T-helper 2 cell treated with Interferon-gamma antibody and Interleukin-4, amounts not matched to agents 5 μg/mL and 100 μg/mL, for 36 hours (primary cell): ENCODE measurements around the gene SKIC8.
A peak's percentile ranks its signal among the peaks of the same experiment; 100 is the strongest.

Experiments
- DNase-seq: peaks from one replicate; pipeline ENCODE4 v3.0.0; 2021; ENCODE audit warnings: low spot score
- H3K27ac Mint-ChIP-seq: one replicate; pipeline ENCODE4 v1.8.0; 2021; ENCODE audit warnings: mild to moderate bottlenecking, mixed read lengths
- H3K27me3 Mint-ChIP-seq: one replicate; pipeline ENCODE4 v1.8.0; 2021; ENCODE audit warnings: low read depth, mixed read lengths
- H3K36me3 Mint-ChIP-seq: one replicate; pipeline ENCODE4 v1.8.0; 2021; ENCODE audit warnings: low read depth, mixed read lengths
- H3K4me1 Mint-ChIP-seq: one replicate; pipeline ENCODE4 v1.8.0; 2021; ENCODE audit warnings: low read depth, mixed read lengths
- H3K4me3 Mint-ChIP-seq: one replicate; pipeline ENCODE4 v1.8.0; 2022; ENCODE audit warnings: mild to moderate bottlenecking, moderate library complexity, mixed read lengths
- H3K9me3 Mint-ChIP-seq: one replicate; pipeline ENCODE4 v1.8.0; 2021; ENCODE audit warnings: mixed read lengths

The SKIC8 gene

GRCh38 chr15:78314181-78314581, 14.8 kb upstream of the SKIC8 start:
- no peak overlapping the region for H3K27ac Mint-ChIP-seq
- H3K27me3 Mint-ChIP-seq: no peaks in the 10 kb centered on the region
- H3K9me3 Mint-ChIP-seq: no peaks in the 10 kb centered on the region
- no peak overlapping the region for H3K4me3 Mint-ChIP-seq
- H3K4me1 Mint-ChIP-seq: no peaks in the 10 kb centered on the region
- no peaks in the 10 kb centered on the region for H3K36me3 Mint-ChIP-seq
- DNase-seq: no peak

GRCh38 chr15:78313383-78313782, 14.0 kb upstream of the SKIC8 start:
- H3K36me3 Mint-ChIP-seq: no peaks in the 10 kb centered on the region
- H3K27ac Mint-ChIP-seq: no peak overlapping the region
- no peaks in the 10 kb centered on the region for H3K27me3 Mint-ChIP-seq
- H3K4me1 Mint-ChIP-seq: no peaks in the 10 kb centered on the region
- no peaks in the 10 kb centered on the region for H3K9me3 Mint-ChIP-seq
- no peak overlapping the region for H3K4me3 Mint-ChIP-seq
- no peak for DNase-seq

GRCh38 chr15:78312957-78313356, 13.5 kb upstream of the SKIC8 start:
- Mint-ChIP-seq H3K4me3 (no peak overlapping the region), H3K27me3 (peaks cover 2% of the 10 kb centered on the region), H3K9me3 (no peaks in the 10 kb centered on the region), H3K27ac (no peak overlapping the region), H3K36me3 (no peaks in the 10 kb centered on the region), H3K4me1 (peaks cover 2% of the 10 kb centered on the region)
- no peak for DNase-seq

- no peak for DNase-seq
- Mint-ChIP-seq H3K4me3 (no peak overlapping the region), H3K27me3 (peaks cover 3% of the 10 kb centered on the region), H3K36me3 (no peaks in the 10 kb centered on the region), H3K27ac (no peak overlapping the region), H3K9me3 (no peaks in the 10 kb centered on the region), H3K4me1 (peaks cover 3% of the 10 kb centered on the region)
These were observed 13.1 kb upstream of the SKIC8 start for GRCh38 chr15:78312536-78312935.

- Mint-ChIP-seq H3K27ac (no peak overlapping the region), H3K9me3 (no peaks in the 10 kb centered on the region), H3K4me1 (peaks cover 3% of the 10 kb centered on the region), H3K36me3 (no peaks in the 10 kb centered on the region), H3K27me3 (peaks cover 6% of the 10 kb centered on the region), H3K4me3 (no peak overlapping the region)
- DNase-seq: no peak
These were observed 11.9 kb upstream of the SKIC8 start for GRCh38 chr15:78311292-78311691.

GRCh38 chr15:78308422-78309032, 9.1 kb upstream of the SKIC8 start:
- Mint-ChIP-seq H3K4me1 (peaks cover 5% of the 10 kb centered on the region), H3K36me3 (no peaks in the 10 kb centered on the region), H3K27ac (no peak overlapping the region), H3K27me3 (peaks cover 10% of the 10 kb centered on the region), H3K4me3 (no peak overlapping the region), H3K9me3 (no peaks in the 10 kb centered on the region)
- DNase-seq: peak; percentile 31

- no peak overlapping the region for H3K27ac Mint-ChIP-seq
- H3K36me3 Mint-ChIP-seq: no peaks in the 10 kb centered on the region
- no peak overlapping the region for H3K4me3 Mint-ChIP-seq
These were observed 8.6 kb upstream of the SKIC8 start for GRCh38 chr15:78307976-78308375.

GRCh38 chr15:78306176-78306774, 6.9 kb upstream of the SKIC8 start:
- no peak overlapping the region for H3K27ac Mint-ChIP-seq
- H3K4me1 Mint-ChIP-seq: peaks cover 12% of the 10 kb centered on the region
- H3K27me3 Mint-ChIP-seq: peaks cover 10% of the 10 kb centered on the region
- no peak for DNase-seq
- no peak overlapping the region for H3K4me3 Mint-ChIP-seq
- no peaks in the 10 kb centered on the region for H3K36me3 Mint-ChIP-seq
- no peaks in the 10 kb centered on the region for H3K9me3 Mint-ChIP-seq

More at GRCh38 chr15:78307976-78308375, 8.6 kb upstream of the SKIC8 start:
- no peaks in the 10 kb centered on the region for H3K9me3 Mint-ChIP-seq
- peaks cover 10% of the 10 kb centered on the region for H3K27me3 Mint-ChIP-seq
- no peak for DNase-seq
- peaks cover 5% of the 10 kb centered on the region for H3K4me1 Mint-ChIP-seq

- Mint-ChIP-seq H3K36me3 (no peaks in the 10 kb centered on the region), H3K27me3 (peaks cover 10% of the 10 kb centered on the region), H3K9me3 (no peaks in the 10 kb centered on the region), H3K27ac (no peak overlapping the region), H3K4me1 (peaks cover 17% of the 10 kb centered on the region), H3K4me3 (no peak overlapping the region)
- no peak for DNase-seq
These were observed 5.0 kb upstream of the SKIC8 start for GRCh38 chr15:78304216-78305066.

- Mint-ChIP-seq H3K27ac (no peak overlapping the region), H3K27me3 (peaks cover 7% of the 10 kb centered on the region), H3K36me3 (no peaks in the 10 kb centered on the region), H3K4me3 (no peak overlapping the region), H3K4me1 (peaks cover 27% of the 10 kb centered on the region), H3K9me3 (no peaks in the 10 kb centered on the region)
- no peak for DNase-seq
These were observed 3.3 kb upstream of the SKIC8 start for GRCh38 chr15:78302579-78303312.

GRCh38 chr15:78301828-78302227, 2.4 kb upstream of the SKIC8 start:
- Mint-ChIP-seq H3K4me3 (no peak overlapping the region), H3K4me1 (peaks cover 27% of the 10 kb centered on the region), H3K9me3 (no peaks in the 10 kb centered on the region), H3K36me3 (no peaks in the 10 kb centered on the region), H3K27ac (no peak overlapping the region), H3K27me3 (peaks cover 7% of the 10 kb centered on the region)
- DNase-seq: no peak

- DNase-seq: no peak
- H3K36me3 Mint-ChIP-seq: no peaks in the 10 kb centered on the region
- no peaks in the 10 kb centered on the region for H3K9me3 Mint-ChIP-seq
- no peak overlapping the region for H3K4me3 Mint-ChIP-seq
- H3K27ac Mint-ChIP-seq: no peak overlapping the region
- H3K4me1 Mint-ChIP-seq: peaks cover 27% of the 10 kb centered on the region
- peaks cover 4% of the 10 kb centered on the region for H3K27me3 Mint-ChIP-seq
These were observed 1.9 kb upstream of the SKIC8 start for GRCh38 chr15:78301326-78301725.

GRCh38 chr15:78292219-78292618, 7.2 kb downstream of the SKIC8 start:
- Mint-ChIP-seq H3K27me3 (no peaks in the 10 kb centered on the region), H3K4me1 (no peaks in the 10 kb centered on the region), H3K36me3 (peaks cover 17% of the 10 kb centered on the region), H3K4me3 (no peak overlapping the region), H3K9me3 (no peaks in the 10 kb centered on the region), H3K27ac (no peak overlapping the region)
- DNase-seq: no peak

- H3K4me3 Mint-ChIP-seq: no peak overlapping the region
- H3K27me3 Mint-ChIP-seq: no peaks in the 10 kb centered on the region
- no peak for DNase-seq
- no peaks in the 10 kb centered on the region for H3K9me3 Mint-ChIP-seq
- H3K4me1 Mint-ChIP-seq: no peaks in the 10 kb centered on the region
- H3K36me3 Mint-ChIP-seq: peaks cover 19% of the 10 kb centered on the region
- H3K27ac Mint-ChIP-seq: no peak overlapping the region
These were observed 7.7 kb downstream of the SKIC8 start for GRCh38 chr15:78291698-78292097.
